Endodermal cell (in vitro differentiated cells): ENCODE data around the gene ODR4. TPM values are rescaled to one million over a fixed set of nuclear protein-coding genes. Genes with fewer than 3 reads are reported as not detected.

Source experiments
- DNase-seq: peaks from one replicate; pipeline ENCODE4 v3.0.0-alpha.2; 2017
- H3K27ac ChIP-seq: 2 replicates; pipeline ENCODE4 v1.5.1; 2013; ENCODE audit warnings: mild to moderate bottlenecking, low read depth, low read length, moderate library complexity
- H3K27me3 ChIP-seq: 2 replicates; pipeline ENCODE4 v1.6.1; 2013; ENCODE audit warnings: mild to moderate bottlenecking, low read length, moderate library complexity; ENCODE audit not compliant: insufficient read depth, control insufficient read depth, poor library complexity, severe bottlenecking
- H3K36me3 ChIP-seq: 2 replicates; pipeline ENCODE4 v1.7.0; 2013; ENCODE audit warnings: mild to moderate bottlenecking, low read length, moderate library complexity; ENCODE audit not compliant: control insufficient read depth, insufficient read depth
- H3K4me1 ChIP-seq: one replicate; pipeline ENCODE4 v1.7.0; 2013; ENCODE audit warnings: low read length; ENCODE audit not compliant: control insufficient read depth, insufficient read depth
- H3K4me3 ChIP-seq: 2 replicates; pipeline ENCODE4 v1.5.1; 2013; ENCODE audit warnings: mild to moderate bottlenecking, low read length, moderate library complexity
- H3K9ac ChIP-seq: 2 replicates; pipeline ENCODE4 v1.6.1; 2013; ENCODE audit warnings: mild to moderate bottlenecking, low read length, moderate library complexity; ENCODE audit not compliant: poor library complexity, severe bottlenecking; ENCODE audit errors: extremely low read depth
- H3K9me3 ChIP-seq: 2 replicates; pipeline ENCODE4 v1.6.1; 2013; ENCODE audit warnings: mild to moderate bottlenecking, low read length, moderate library complexity; ENCODE audit not compliant: control insufficient read depth
- H3K27ac Mint-ChIP-seq: 2 replicates; pipeline ENCODE4 v1.8.0; 2020; ENCODE audit warnings: mixed read lengths
- H3K27me3 Mint-ChIP-seq: 2 replicates; pipeline ENCODE4 v1.8.0; 2021; ENCODE audit warnings: mild to moderate bottlenecking, mixed read lengths; ENCODE audit not compliant: insufficient read depth
- H3K36me3 Mint-ChIP-seq: 2 replicates; pipeline ENCODE4 v1.8.0; 2020; ENCODE audit warnings: low read depth, mixed read lengths
- H3K4me1 Mint-ChIP-seq: 2 replicates; pipeline ENCODE4 v1.8.0; 2020; ENCODE audit warnings: mixed read lengths
- H3K4me3 Mint-ChIP-seq: 2 replicates; pipeline ENCODE4 v1.8.0; 2020; ENCODE audit warnings: mild to moderate bottlenecking, moderate library complexity, mixed read lengths
- H3K9me3 Mint-ChIP-seq: 2 replicates; pipeline ENCODE4 v1.8.0; 2020; ENCODE audit warnings: mild to moderate bottlenecking, mixed read lengths
- CTCF ChIP-seq: fragments of 200-600 bp; sonication (generic); conservative IDR thresholded peaks from 2 replicates; pipeline ENCODE4 v1.5.0; 2021; ENCODE audit warnings: antibody characterized with exemption, mild to moderate bottlenecking
- WGBS, 2 experiments: methylation state at CpG; one replicate each; pipeline versions ENCODE4 v1.1.5 to v1.1.7; 2013; ENCODE audit warnings: missing lambda C conversion rate in 2 of 2, mixed read lengths in 1 of 2; ENCODE audit not compliant: insufficient coverage in 1 of 2, insufficient read length in 1 of 2; 5-methylcytosine and 5-hydroxymethylcytosine counted together
- total RNA-seq, 2 donors: library from RNA; stranded (reverse); fragmentation: NEBNext Ultra II Directional in 1 of 2; extraction: Animal tissue kit (Norgen Biotek cat#: 25700) in 1 of 2; gene quantifications; 2 replicates in 1 of 2; 3 replicates in 1 of 2; pipeline ENCODE4 v1.2.1, GENCODE V29; 2021

ODR4 gene
- total RNA-seq, 2 donors from 2014 or later, result 20.8 to 22.5 TPM

GRCh38 chr1:186420923-186421322, 45.3 kb downstream of the ODR4 start:
- Mint-ChIP-seq H3K27ac (peak overlapping the region; percentile 18), H3K4me1 (no peaks in the 10 kb centered on the region), H3K36me3 (peaks cover 16% of the 10 kb centered on the region), H3K9me3 (no peaks in the 10 kb centered on the region), H3K4me3 (no peak overlapping the region), H3K27me3 (no peaks in the 10 kb centered on the region)
- Histone ChIP-seq H3K27ac (no peak overlapping the region), H3K27me3 (no peaks in the 10 kb centered on the region), H3K9ac (no peak overlapping the region), H3K36me3 (peaks cover 34% of the 10 kb centered on the region), H3K9me3 (no peaks in the 10 kb centered on the region), H3K4me1 (no peaks in the 10 kb centered on the region), H3K4me3 (no peak overlapping the region)
- no peak for TF ChIP-seq CTCF
- no peak for DNase-seq
- WGBS, 2 experiments, result 91% methylated on average over 1 of the region's 1 CpG; no CpG with 5 or more reads in 1 of the 2 experiments

- Mint-ChIP-seq H3K36me3 (peaks cover 16% of the 10 kb centered on the region), H3K4me3 (no peak overlapping the region), H3K9me3 (no peaks in the 10 kb centered on the region), H3K27ac (peak overlapping the region; percentile 55), H3K27me3 (no peaks in the 10 kb centered on the region), H3K4me1 (no peaks in the 10 kb centered on the region)
- H3K4me1 ChIP-seq, result no peaks in the 10 kb centered on the region
- DNase-seq, result no peak
- H3K4me3 ChIP-seq, result no peak overlapping the region
- H3K36me3 ChIP-seq, result peaks cover 34% of the 10 kb centered on the region
- H3K27ac ChIP-seq, result no peak overlapping the region
- 92 to 95% methylated on average over 6 of the region's 6 CpGs for WGBS, 2 experiments
- no peaks in the 10 kb centered on the region for H3K9me3 ChIP-seq
- TF ChIP-seq CTCF, result no peak
- H3K9ac ChIP-seq, result no peak overlapping the region
- H3K27me3 ChIP-seq, result no peaks in the 10 kb centered on the region
Observed at GRCh38 chr1:186421446-186421845, 45.8 kb downstream of the ODR4 start.

GRCh38 chr1:186424539-186424938, 48.9 kb downstream of the ODR4 start:
- no peaks in the 10 kb centered on the region for H3K4me1 ChIP-seq
- Mint-ChIP-seq H3K27ac (no peak overlapping the region), H3K4me1 (no peaks in the 10 kb centered on the region), H3K27me3 (no peaks in the 10 kb centered on the region), H3K4me3 (no peak overlapping the region), H3K36me3 (peaks cover 3% of the 10 kb centered on the region), H3K9me3 (no peaks in the 10 kb centered on the region)
- H3K9me3 ChIP-seq, result no peaks in the 10 kb centered on the region
- H3K36me3 ChIP-seq, result peaks cover 13% of the 10 kb centered on the region
- 80 to 92% methylated on average over 1 to 2 of the region's 2 CpGs for WGBS, 2 experiments
- H3K27ac ChIP-seq, result no peak overlapping the region
- TF ChIP-seq CTCF, result no peak
- no peak overlapping the region for H3K9ac ChIP-seq
- DNase-seq, result no peak
- H3K27me3 ChIP-seq, result no peaks in the 10 kb centered on the region
- H3K4me3 ChIP-seq, result no peak overlapping the region
